H1 (cell line): ENCODE results near the gene SLC7A5. TPM values are rescaled to one million over a fixed set of nuclear protein-coding genes. Genes with fewer than 3 reads are reported as not detected.
A peak's percentile ranks its signal among the peaks of the same experiment; 100 is the strongest.

Experiments
- CTCF ChIA-PET: fragments of 300-600 bp; sonication (Branson Sonifier 250); formaldehyde crosslinking; loops from one replicate; lab custom pipeline; 2021; ENCODE audit not compliant: partially characterized antibody; lab: Charles Lee
- POLR2A ChIA-PET: fragments of 300-600 bp; sonication (Branson Sonifier 250); formaldehyde crosslinking; loops from one replicate; lab custom pipeline; 2021; ENCODE audit warnings: inconsistent platforms; ENCODE audit not compliant: partially characterized antibody; lab: Charles Lee
- DNase-seq, 2 experiments: peaks; one replicate each; pipeline versions ENCODE4 v3.0.0 to v3.0.0-alpha.2; 2010 to 2022; ENCODE audit warnings: low spot score in 2 of 2, low read depth in 1 of 2, mixed read lengths in 1 of 2
- FAIRE-seq: peaks from 2 replicates; lab custom pipeline; 2011; peaks lifted over from hg19 to GRCh38; lab: Jason Lieb, UNC
- H2AFZ ChIP-seq: 2 replicates; pipeline ENCODE4 v1.8.1; 2012; ENCODE audit warnings: low read length, inconsistent platforms
- H2AK5ac ChIP-seq: 2 replicates; pipeline ENCODE4 v1.6.1; 2013; ENCODE audit warnings: low read depth, low read length
- H2BK120ac ChIP-seq: replicated peaks from 2 replicates; pipeline ENCODE3; 2013; ENCODE audit warnings: low read depth, low read length, inconsistent platforms
- H2BK12ac ChIP-seq: 2 replicates; pipeline ENCODE4 v1.6.1; 2013; ENCODE audit warnings: low read depth, low read length
- H2BK15ac ChIP-seq: 2 replicates; pipeline ENCODE4 v1.6.1; 2013; ENCODE audit warnings: low read length
- H2BK20ac ChIP-seq: 2 replicates; pipeline ENCODE4 v1.6.1; 2013; ENCODE audit warnings: low read length
- H2BK5ac ChIP-seq: 2 replicates; pipeline ENCODE4 v1.6.1; 2013; ENCODE audit warnings: low read depth, low read length
- H3K14ac ChIP-seq: 2 replicates; pipeline ENCODE4 v1.6.1; 2013; ENCODE audit warnings: inconsistent platforms; ENCODE audit not compliant: insufficient read length
- H3K18ac ChIP-seq: 2 replicates; pipeline ENCODE4 v1.6.1; 2013; ENCODE audit warnings: low read length; ENCODE audit errors: extremely low read depth
- H3K23ac ChIP-seq: 2 replicates; pipeline ENCODE4 v1.6.1; 2013; ENCODE audit warnings: inconsistent platforms; ENCODE audit not compliant: insufficient read length
- H3K23me2 ChIP-seq: 2 replicates; pipeline ENCODE4 v1.6.1; 2013; ENCODE audit warnings: low read depth, low read length
- H3K27ac ChIP-seq: 2 replicates; pipeline ENCODE4 v1.6.1; 2011; ENCODE audit warnings: low read depth, low read length, inconsistent platforms
- H3K27me3 ChIP-seq, 4 experiments: replicated peaks in 1 of 4; 1 replicate in 1 of 4; 2 replicates in 3 of 4; pipeline versions ENCODE4 v1.6.1 to v1.8.1; 2011 to 2013; ENCODE audit warnings: low read length in 3 of 4, mild to moderate bottlenecking in 3 of 4, inconsistent platforms in 2 of 4, mixed read lengths in 2 of 4, moderate library complexity in 1 of 4; ENCODE audit not compliant: control insufficient read depth in 3 of 4, insufficient read depth in 3 of 4; ENCODE audit errors: extremely low read depth in 1 of 4
- H3K36me3 ChIP-seq, 4 experiments: 2 replicates each; pipeline versions ENCODE4 v1.6.1 to v1.8.1; 2011 to 2013; ENCODE audit warnings: mild to moderate bottlenecking in 4 of 4, low read length in 3 of 4, moderate library complexity in 2 of 4, control low read depth in 1 of 4, inconsistent platforms in 1 of 4; ENCODE audit not compliant: insufficient read depth in 4 of 4, control insufficient read depth in 2 of 4
- H3K4ac ChIP-seq: replicated peaks from 2 replicates; pipeline ENCODE3; 2013; ENCODE audit warnings: low read length, low read depth, mixed read lengths, inconsistent platforms; ENCODE audit not compliant: insufficient read length
- H3K4me1 ChIP-seq, 4 experiments: replicated peaks in 1 of 4; 1 replicate in 1 of 4; 2 replicates in 3 of 4; pipeline versions ENCODE4 v1.6.1 to v1.8.1; 2011 to 2013; ENCODE audit warnings: low read length in 3 of 4, inconsistent platforms in 2 of 4, mixed read lengths in 1 of 4; ENCODE audit not compliant: insufficient read depth in 4 of 4, control insufficient read depth in 3 of 4
- H3K4me2 ChIP-seq, 2 experiments: 2 replicates each; pipeline versions ENCODE4 v1.6.1 to v1.8.1; 2011 to 2013; ENCODE audit warnings: low read depth in 2 of 2, low read length in 2 of 2, control low read depth in 1 of 2, inconsistent platforms in 1 of 2, mild to moderate bottlenecking in 1 of 2; ENCODE audit not compliant: insufficient read depth in 1 of 2
- H3K4me3 ChIP-seq, 4 experiments: fragments of 200-600, 300-600 bp in 1 of 4; sonication (generic), shearing (Covaris generic), sonication (Bioruptor Twin) in 1 of 4; 2 replicates each; pipeline versions ENCODE4 v1.5.1 to v1.8.1; 2011 to 2016; ENCODE audit warnings: low read length in 4 of 4, low read depth in 3 of 4, control low read depth in 2 of 4, inconsistent platforms in 2 of 4, mild to moderate bottlenecking in 2 of 4, mixed read lengths in 1 of 4, moderate library complexity in 1 of 4; ENCODE audit not compliant: insufficient read depth in 2 of 4; ENCODE audit errors: extremely low read depth in 1 of 4
- H3K56ac ChIP-seq: replicated peaks from 2 replicates; pipeline ENCODE3; 2013; ENCODE audit warnings: low read depth, mild to moderate bottlenecking, mixed read lengths, low read length, inconsistent platforms; ENCODE audit not compliant: insufficient read length
- H3K79me1 ChIP-seq: 2 replicates; pipeline ENCODE4 v1.6.1; 2013; ENCODE audit warnings: low read depth, low read length, control low read depth
- H3K79me2 ChIP-seq, 2 experiments: 2 replicates each; pipeline versions ENCODE4 v1.6.1 to v1.8.1; 2012 to 2013; ENCODE audit warnings: low read length in 2 of 2, mild to moderate bottlenecking in 2 of 2, inconsistent platforms in 1 of 2; ENCODE audit not compliant: insufficient read depth in 2 of 2, control insufficient read depth in 1 of 2
- H3K9ac ChIP-seq, 4 experiments: replicated peaks in 1 of 4; 1 replicate in 1 of 4; 2 replicates in 3 of 4; pipeline versions ENCODE4 v1.6.1 to v1.8.1; 2011 to 2013; ENCODE audit warnings: low read depth in 3 of 4, low read length in 3 of 4, control low read depth in 2 of 4, mild to moderate bottlenecking in 2 of 4, moderate library complexity in 2 of 4, inconsistent platforms in 1 of 4; ENCODE audit errors: extremely low read depth in 1 of 4
- H3K9me3 ChIP-seq, 2 experiments: 2 replicates each; pipeline versions ENCODE4 v1.6.1 to v1.8.1; 2012 to 2013; ENCODE audit warnings: mild to moderate bottlenecking in 2 of 2, moderate library complexity in 2 of 2, control low read depth in 1 of 2, inconsistent platforms in 1 of 2, low read depth in 1 of 2, low read length in 1 of 2, mixed read lengths in 1 of 2; ENCODE audit not compliant: insufficient read depth in 2 of 2
- H4K20me1 ChIP-seq, 2 experiments: replicated peaks in 1 of 2; 2 replicates each; pipeline versions ENCODE3 to v1.8.1; 2011 to 2013; ENCODE audit warnings: inconsistent platforms in 2 of 2, low read length in 2 of 2, mild to moderate bottlenecking in 1 of 2; ENCODE audit not compliant: insufficient read depth in 2 of 2, control insufficient read depth in 1 of 2
- H4K5ac ChIP-seq: 2 replicates; pipeline ENCODE4 v1.6.1; 2013; ENCODE audit warnings: low read length, low read depth, mixed read lengths, inconsistent platforms; ENCODE audit not compliant: insufficient read length
- H4K8ac ChIP-seq: 2 replicates; pipeline ENCODE4 v1.8.0; 2013; ENCODE audit warnings: mild to moderate bottlenecking, moderate library complexity, low read length, inconsistent platforms; ENCODE audit not compliant: insufficient read depth; ENCODE audit errors: extremely low read depth
- H4K91ac ChIP-seq: replicated peaks from 2 replicates; pipeline ENCODE3; 2013; ENCODE audit warnings: low read length, mixed read lengths, inconsistent platforms; ENCODE audit not compliant: insufficient read length
- CHD1 ChIP-seq: IDR thresholded peaks from 2 replicates; pipeline ENCODE4 v1.6.1; 2012; ENCODE audit warnings: low read depth, low read length, improper control_type of control experiment
- RBBP5 ChIP-seq: IDR thresholded peaks from 2 replicates; pipeline ENCODE4 v1.7.1; 2012; ENCODE audit warnings: low read depth, mild to moderate bottlenecking, inconsistent platforms, low read length, moderate library complexity, borderline replicate concordance
- SIX5 ChIP-seq: IDR thresholded peaks from 2 replicates; pipeline ENCODE4 v1.6.1; 2011; ENCODE audit warnings: mild to moderate bottlenecking, low read depth, low read length
- WGBS, 2 experiments: shearing (Covaris generic) in 1 of 2; methylation state at CpG; one replicate each; pipeline versions ENCODE4 v1.1.6 to v1.1.7; 2013 to 2015; ENCODE audit warnings: low lambda C conversion rate in 2 of 2, mixed read lengths in 2 of 2, inconsistent platforms in 1 of 2, low coverage in 1 of 2, missing lambda C conversion rate in 1 of 2; ENCODE audit not compliant: insufficient replicate concordance in 2 of 2, insufficient coverage in 1 of 2, insufficient read length in 1 of 2; ENCODE audit errors: extremely low coverage in 1 of 2, missing lambda C conversion rate in 1 of 2; 5-methylcytosine and 5-hydroxymethylcytosine counted together
- polyA plus RNA-seq, 7 experiments: library from polyadenylated mRNA; depleted of rRNA in 3 of 7; stranded (reverse) in 5 of 7; unstranded in 2 of 7; fragments of >200 nt in 5 of 7; fragments of 200-250 nt in 2 of 7; gene quantifications; 1 replicate in 5 of 7; 2 replicates in 1 of 7; 4 replicates in 1 of 7; pipeline versions ENCODE4 v1.2.1 to v1.2.3, GENCODE V29; 2011 to 2013; ENCODE audit warnings: missing spikeins in 2 of 7, mixed read lengths in 2 of 7
- total RNA-seq: library from RNA; stranded (reverse); fragmentation: NEBNext Ultra II Directional; extraction: Animal tissue kit (Norgen Biotek cat#: 25700); gene quantifications from 2 replicates; pipeline ENCODE4 v1.2.1, GENCODE V29; 2021
- TF ChIP-seq, protein P1 (sequence below): IDR thresholded peaks from 2 replicates; pipeline ENCODE4 v1.6.1; 2012; ENCODE audit warnings: low read length, inconsistent platforms

SLC7A5 gene
- total and polyA plus RNA-seq, 2 of the 8 experiments (the other 6 are each of a cell fraction or from before 2014, with no cell fraction given), result 68.2 to 341 TPM

DNA sequence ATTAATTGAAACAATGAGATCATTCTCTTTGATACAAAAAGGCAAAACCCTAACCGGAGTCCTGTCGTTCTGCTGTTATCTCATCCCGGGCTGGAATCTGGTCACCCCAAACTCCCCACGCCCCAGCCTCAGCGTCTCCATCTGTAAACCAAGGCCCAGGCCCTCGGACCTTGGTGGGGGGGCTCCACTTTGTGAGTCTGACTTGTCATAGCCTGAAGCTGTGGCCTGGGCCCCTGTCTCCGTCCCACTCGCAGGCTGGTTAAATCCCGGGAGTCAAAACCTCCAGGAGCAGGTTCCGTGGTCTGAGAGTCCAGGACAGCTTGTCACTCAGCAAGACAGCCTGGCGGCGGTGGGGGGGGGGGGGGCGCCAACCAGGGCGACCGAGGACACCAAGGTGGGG lies 50.0 kb downstream of the SLC7A5 start:
- H3K27me3 ChIP-seq, result no peaks in the 10 kb centered on the region
- no peak overlapping the region for H3K14ac ChIP-seq
- ChIA-PET CTCF (interaction anchor here (0.8 to 4.0 kb wide), 9 partner anchors 9 to 118 kb away, joined by 3 to 28 read pairs (median 5); no protein-coding TSS in a partner anchor), POLR2A (interaction anchor here (1.0 to 12.6 kb wide), 9 partner anchors 9 to 51 kb away, joined by 3 to 117 read pairs (median 19); partner anchors contain the start of gene SLC7A5)
- H3K4ac ChIP-seq, result no peak overlapping the region
- FAIRE-seq (no peak), DNase-seq (no peak)
- no peaks in the 10 kb centered on the region for H3K79me2 ChIP-seq
- H3K79me1 ChIP-seq, result no peaks in the 10 kb centered on the region
- H2BK15ac ChIP-seq, result no peak overlapping the region
- H3K18ac ChIP-seq, result no peak overlapping the region
- H4K5ac ChIP-seq, result no peak overlapping the region
- H3K36me3 ChIP-seq, result no peaks in the 10 kb centered on the region
- H3K23ac ChIP-seq, result no peak overlapping the region
- H4K91ac ChIP-seq, result no peak overlapping the region
- H3K9me3 ChIP-seq, result no peaks in the 10 kb centered on the region
- no peak overlapping the region for H2BK20ac ChIP-seq
- H2BK120ac ChIP-seq, result no peak overlapping the region
- no peak overlapping the region for H3K27ac ChIP-seq
- no peak overlapping the region for H2AK5ac ChIP-seq
- no peaks in the 10 kb centered on the region for H4K20me1 ChIP-seq
- H3K56ac ChIP-seq, result no peak overlapping the region
- H2BK12ac ChIP-seq, result 0 out of 2 replicates have a peak overlapping the region, but pooled peaks have one; percentile 68
- peak overlapping the region; percentile 87 for H2BK5ac ChIP-seq
- H3K4me2 ChIP-seq, result no peak overlapping the region
- H3K4me1 ChIP-seq, result peaks cover 15 to 41% (median 31%) of the 10 kb centered on the region in 4 experiments
- H4K8ac ChIP-seq, result no peak overlapping the region
- 87% methylated on average over 15 of the region's 15 CpGs; no CpG with 5 or more reads in 1 of the 2 experiments for WGBS, 2 experiments
- no peak overlapping the region for H3K9ac ChIP-seq
- H3K23me2 ChIP-seq, result no peaks in the 10 kb centered on the region
- H2AFZ ChIP-seq, result no peak overlapping the region
- H3K4me3 ChIP-seq, result no peak overlapping the region
- TF ChIP-seq RBBP5, result no peak
- no peak for TF ChIP-seq SIX5
- TF ChIP-seq, protein P1, sequence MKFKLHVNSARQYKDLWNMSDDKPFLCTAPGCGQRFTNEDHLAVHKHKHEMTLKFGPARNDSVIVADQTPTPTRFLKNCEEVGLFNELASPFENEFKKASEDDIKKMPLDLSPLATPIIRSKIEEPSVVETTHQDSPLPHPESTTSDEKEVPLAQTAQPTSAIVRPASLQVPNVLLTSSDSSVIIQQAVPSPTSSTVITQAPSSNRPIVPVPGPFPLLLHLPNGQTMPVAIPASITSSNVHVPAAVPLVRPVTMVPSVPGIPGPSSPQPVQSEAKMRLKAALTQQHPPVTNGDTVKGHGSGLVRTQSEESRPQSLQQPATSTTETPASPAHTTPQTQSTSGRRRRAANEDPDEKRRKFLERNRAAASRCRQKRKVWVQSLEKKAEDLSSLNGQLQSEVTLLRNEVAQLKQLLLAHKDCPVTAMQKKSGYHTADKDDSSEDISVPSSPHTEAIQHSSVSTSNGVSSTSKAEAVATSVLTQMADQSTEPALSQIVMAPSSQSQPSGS, result no peak
- TF ChIP-seq CHD1, result no peak
